Mesodermal cell (in vitro differentiated cells): ENCODE results near the gene C1QTNF3.

ENCODE experiments used
- H3K27ac ChIP-seq: 2 replicates; pipeline ENCODE4 v1.7.0; 2013; ENCODE audit warnings: mild to moderate bottlenecking, low read depth, low read length, moderate library complexity; ENCODE audit not compliant: severe bottlenecking
- H3K36me3 ChIP-seq: 2 replicates; pipeline ENCODE4 v1.7.1; 2013; ENCODE audit warnings: mild to moderate bottlenecking, low read length, moderate library complexity; ENCODE audit not compliant: control insufficient read depth, insufficient read depth
- H3K4me1 ChIP-seq: one replicate; pipeline ENCODE4 v1.7.1; 2013; ENCODE audit warnings: mild to moderate bottlenecking, low read length; ENCODE audit not compliant: insufficient read depth, control insufficient read depth, poor library complexity, severe bottlenecking
- H3K4me3 ChIP-seq: 2 replicates; pipeline ENCODE4 v1.7.0; 2013; ENCODE audit warnings: low read length, control low read depth, mild to moderate bottlenecking; ENCODE audit not compliant: insufficient read depth, poor library complexity, severe bottlenecking; ENCODE audit errors: extremely low read depth
- H3K9me3 ChIP-seq: 2 replicates; pipeline ENCODE4 v1.7.1; 2013; ENCODE audit warnings: mild to moderate bottlenecking, low read length, moderate library complexity; ENCODE audit not compliant: control insufficient read depth
- WGBS, 2 experiments: methylation state at CpG; one replicate each; pipeline ENCODE4 v1.1.5; 2013; ENCODE audit warnings: missing lambda C conversion rate in 2 of 2; ENCODE audit not compliant: insufficient coverage in 2 of 2; 5-methylcytosine and 5-hydroxymethylcytosine counted together

Gene C1QTNF3

DNA sequence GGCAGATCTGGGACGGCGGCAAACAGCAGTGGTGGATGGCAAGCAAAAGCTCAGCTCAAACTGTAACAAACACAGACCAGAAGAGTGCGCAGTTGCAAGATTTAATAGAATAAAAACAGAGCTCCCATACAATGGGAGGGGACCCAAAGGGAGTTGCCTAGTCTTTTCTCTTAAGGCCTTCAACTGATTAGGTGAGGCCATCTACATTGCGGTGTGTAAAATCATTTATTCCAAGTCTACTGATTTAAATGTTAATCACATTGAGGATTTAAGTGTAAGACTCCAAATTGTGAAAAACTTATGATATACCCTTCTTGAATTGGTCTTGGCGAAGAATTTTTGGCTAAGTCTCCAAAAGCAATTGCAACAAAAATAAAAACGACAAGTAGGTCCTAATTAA lies 21.6 kb upstream of the C1QTNF3 start:
- 94 to 100% methylated on average over 4 to 5 of the region's 6 CpGs for WGBS, 2 experiments
- Histone ChIP-seq H3K36me3 (no peaks in the 10 kb centered on the region), H3K9me3 (peaks cover 11% of the 10 kb centered on the region), H3K27ac (no peak overlapping the region), H3K4me3 (no peak overlapping the region), H3K4me1 (no peaks in the 10 kb centered on the region)

DNA sequence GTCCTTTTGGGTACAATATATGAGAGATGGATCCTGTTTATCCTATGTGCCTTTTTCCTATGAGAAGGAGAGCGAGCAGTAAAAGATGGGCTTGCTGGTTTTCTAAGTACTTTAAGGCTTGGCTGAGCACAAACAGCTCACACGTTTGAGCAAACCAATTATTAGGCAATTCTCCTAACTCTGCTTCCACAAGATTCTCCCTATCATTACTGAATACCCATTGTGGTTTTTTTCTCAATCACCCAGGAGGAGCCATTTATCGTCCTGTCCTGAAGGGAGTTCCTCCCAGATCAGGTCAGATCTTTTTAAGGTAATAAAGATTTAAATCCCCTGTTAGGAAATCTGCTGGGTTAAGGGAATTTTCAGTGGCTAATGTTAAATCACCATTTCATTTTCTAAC lies 19.4 kb upstream of the C1QTNF3 start:
- Histone ChIP-seq H3K36me3 (no peaks in the 10 kb centered on the region), H3K4me1 (no peaks in the 10 kb centered on the region), H3K9me3 (peaks cover 11% of the 10 kb centered on the region), H3K4me3 (no peak overlapping the region), H3K27ac (no peak overlapping the region)
- WGBS, 2 experiments = 86 to 91% methylated on average over 1 to 2 of the region's 3 CpGs

DNA sequence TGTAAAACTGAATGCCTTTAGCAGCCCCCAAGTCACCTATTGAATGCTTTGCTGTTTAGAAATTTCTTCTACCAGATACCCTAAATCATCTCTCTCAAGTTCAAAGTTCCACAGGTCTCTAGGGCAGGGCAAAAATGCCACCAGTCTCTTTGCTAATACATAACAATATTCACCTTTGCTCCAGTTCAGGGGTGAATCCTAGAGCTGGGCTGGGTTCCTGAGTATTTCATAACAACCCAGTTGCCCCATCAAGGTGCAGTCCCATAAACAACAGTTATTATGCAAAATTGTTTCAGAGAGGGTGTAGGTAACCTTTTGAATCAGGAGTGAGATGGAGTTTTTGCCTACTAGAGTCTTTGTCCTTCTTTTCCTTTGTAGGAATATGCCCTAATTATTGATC lies 19.0 kb upstream of the C1QTNF3 start:
- no peak overlapping the region for H3K4me3 ChIP-seq
- no peaks in the 10 kb centered on the region for H3K4me1 ChIP-seq
- no peak overlapping the region for H3K27ac ChIP-seq
- peaks cover 11% of the 10 kb centered on the region for H3K9me3 ChIP-seq
- no peaks in the 10 kb centered on the region for H3K36me3 ChIP-seq

DNA sequence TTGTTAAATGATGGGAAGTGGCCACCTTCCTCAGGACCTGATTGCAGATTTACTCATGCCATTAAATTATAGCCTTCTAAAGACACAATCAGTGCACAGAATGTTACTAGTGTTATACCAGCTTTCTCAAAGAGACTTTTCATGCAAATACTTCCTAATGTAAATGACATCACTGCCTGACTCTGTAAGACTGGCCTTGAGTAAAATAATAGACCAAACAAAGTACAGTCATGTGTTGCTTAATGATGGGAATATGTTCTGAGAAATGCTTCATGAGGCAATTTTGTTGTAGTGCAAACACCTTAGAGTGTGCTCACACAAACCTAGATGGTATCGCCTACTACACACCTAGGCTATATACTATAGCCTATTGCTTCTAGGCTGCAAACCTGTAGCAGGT lies 17.0 kb upstream of the C1QTNF3 start:
- no peaks in the 10 kb centered on the region for H3K36me3 ChIP-seq
- H3K4me3 ChIP-seq = no peak overlapping the region
- H3K27ac ChIP-seq = no peak overlapping the region
- WGBS, 2 experiments = no CpG with 5 or more reads among the region's 1 CpG
- H3K4me1 ChIP-seq = no peaks in the 10 kb centered on the region
- H3K9me3 ChIP-seq = peaks cover 9% of the 10 kb centered on the region

DNA sequence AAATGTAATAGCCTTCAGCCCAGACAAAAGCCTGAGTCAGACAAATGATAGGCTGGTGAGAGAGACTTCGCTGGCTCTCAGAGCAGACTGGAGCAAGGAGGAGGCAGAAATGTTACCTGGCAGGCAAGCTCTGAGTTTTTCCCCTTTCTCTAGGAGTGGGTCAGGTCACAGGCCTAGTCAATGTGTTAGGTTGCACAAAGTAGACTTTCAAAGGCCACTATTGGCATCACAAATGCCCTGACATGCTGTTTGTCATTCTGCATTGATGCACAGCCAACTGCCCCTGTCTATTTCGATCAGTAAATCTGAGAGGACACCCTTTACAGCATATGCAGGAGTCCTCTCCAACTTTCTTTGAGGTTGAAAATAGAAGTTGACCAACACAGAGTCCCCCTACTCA lies 15.5 kb upstream of the C1QTNF3 start:
- Histone ChIP-seq H3K36me3 (no peaks in the 10 kb centered on the region), H3K9me3 (peaks cover 8% of the 10 kb centered on the region), H3K4me1 (no peaks in the 10 kb centered on the region), H3K27ac (no peak overlapping the region), H3K4me3 (no peak overlapping the region)
- 78 to 100% methylated on average over 1 of the region's 2 CpGs for WGBS, 2 experiments

DNA sequence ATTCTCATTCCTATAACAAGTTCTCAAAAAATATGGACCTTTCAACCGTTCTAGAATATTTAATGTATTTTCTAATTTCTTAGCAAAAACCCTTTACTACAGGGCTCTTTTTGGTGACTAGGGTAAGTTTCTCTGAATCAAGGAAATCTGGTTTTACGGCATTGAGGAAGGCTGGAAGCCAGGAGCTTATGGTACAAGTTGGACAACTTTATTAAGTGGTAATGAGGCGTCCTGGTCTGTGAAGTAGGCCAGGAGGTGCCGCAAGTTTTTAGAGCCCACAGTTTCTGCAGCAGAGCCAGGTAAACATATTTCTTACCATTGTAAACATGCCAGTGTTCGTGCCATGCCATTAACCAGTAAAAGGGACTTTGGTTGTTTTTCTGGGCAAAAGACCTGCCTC lies 14.6 kb upstream of the C1QTNF3 start:
- no peak overlapping the region for H3K4me3 ChIP-seq
- H3K9me3 ChIP-seq = peaks cover 5% of the 10 kb centered on the region
- WGBS, 2 experiments = 90 to 100% methylated on average over 2 of the region's 5 CpGs
- peaks cover 8% of the 10 kb centered on the region for H3K4me1 ChIP-seq
- no peak overlapping the region for H3K27ac ChIP-seq
- no peaks in the 10 kb centered on the region for H3K36me3 ChIP-seq

DNA sequence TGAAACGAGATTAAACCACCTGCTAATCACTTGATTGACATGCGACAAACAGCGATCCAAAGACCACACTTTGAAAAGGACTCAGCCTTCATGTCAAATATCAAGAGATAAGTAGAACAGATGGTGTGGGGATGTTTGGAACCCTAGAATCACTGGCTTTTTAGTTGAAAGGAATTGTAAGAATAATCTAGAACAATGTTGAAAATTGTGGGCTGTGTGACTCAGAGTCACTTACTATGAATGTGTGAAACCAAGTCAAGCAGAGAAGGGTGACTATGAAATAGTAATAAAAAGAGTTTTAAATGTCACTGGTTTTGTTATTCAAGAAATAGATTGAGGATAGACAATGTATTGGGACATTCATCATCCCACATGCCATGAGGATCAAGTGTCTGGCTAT lies 14.1 kb upstream of the C1QTNF3 start:
- Histone ChIP-seq H3K27ac (no peak overlapping the region), H3K4me1 (peaks cover 10% of the 10 kb centered on the region), H3K4me3 (no peak overlapping the region), H3K9me3 (peaks cover 7% of the 10 kb centered on the region), H3K36me3 (no peaks in the 10 kb centered on the region)
- whole genome bisulfite sequencing, 2 experiments = 100% methylated on average over 3 of the region's 3 CpGs; no CpG with 5 or more reads in 1 of the 2 experiments

DNA sequence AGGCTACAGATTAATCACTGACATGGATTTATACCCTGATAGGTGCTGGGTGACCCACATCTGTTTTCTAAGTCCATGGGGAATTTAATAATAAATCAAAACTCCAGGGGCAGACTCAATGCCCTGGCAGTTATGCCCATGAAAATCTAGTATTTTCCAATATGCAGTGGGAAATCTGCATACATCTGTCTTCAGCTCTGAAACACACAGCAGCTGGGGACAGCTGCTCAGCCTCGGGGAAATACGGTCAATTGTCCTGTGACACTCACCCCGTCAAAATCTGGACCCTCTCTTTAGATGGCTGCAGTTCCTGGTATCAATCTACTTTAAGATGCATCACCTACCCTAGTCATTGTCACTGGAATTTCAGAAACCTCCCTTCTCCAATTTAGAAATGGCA lies 12.7 kb upstream of the C1QTNF3 start:
- 97% methylated on average over 3 of the region's 3 CpGs for WGBS, 2 experiments
- H3K9me3 ChIP-seq = peaks cover 2% of the 10 kb centered on the region
- H3K27ac ChIP-seq = no peak overlapping the region
- H3K4me1 ChIP-seq = peaks cover 10% of the 10 kb centered on the region
- no peaks in the 10 kb centered on the region for H3K36me3 ChIP-seq
- H3K4me3 ChIP-seq = no peak overlapping the region

DNA sequence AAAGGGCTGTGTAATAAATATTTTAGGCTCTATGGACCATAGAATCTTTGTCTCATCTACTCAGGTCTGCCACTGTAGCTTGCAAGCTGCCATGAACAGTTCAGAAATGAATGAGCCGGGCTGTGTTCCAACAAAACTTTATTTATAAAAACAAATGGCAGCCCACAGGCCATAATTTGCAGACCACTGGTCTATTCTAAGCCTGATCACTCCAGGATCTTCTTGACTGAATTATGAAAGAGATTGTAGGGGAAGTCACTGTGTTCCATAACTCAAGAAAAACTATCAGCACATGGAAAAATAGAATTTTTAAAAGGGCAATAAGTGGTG lies 11.4 kb upstream of the C1QTNF3 start:
- H3K9me3 ChIP-seq = peaks cover 2% of the 10 kb centered on the region
- H3K4me1 ChIP-seq = peaks cover 10% of the 10 kb centered on the region
- no CpG with 5 or more reads among the region's 1 CpG for WGBS, 2 experiments
- H3K27ac ChIP-seq = no peak overlapping the region
- no peak overlapping the region for H3K4me3 ChIP-seq
- no peaks in the 10 kb centered on the region for H3K36me3 ChIP-seq

DNA sequence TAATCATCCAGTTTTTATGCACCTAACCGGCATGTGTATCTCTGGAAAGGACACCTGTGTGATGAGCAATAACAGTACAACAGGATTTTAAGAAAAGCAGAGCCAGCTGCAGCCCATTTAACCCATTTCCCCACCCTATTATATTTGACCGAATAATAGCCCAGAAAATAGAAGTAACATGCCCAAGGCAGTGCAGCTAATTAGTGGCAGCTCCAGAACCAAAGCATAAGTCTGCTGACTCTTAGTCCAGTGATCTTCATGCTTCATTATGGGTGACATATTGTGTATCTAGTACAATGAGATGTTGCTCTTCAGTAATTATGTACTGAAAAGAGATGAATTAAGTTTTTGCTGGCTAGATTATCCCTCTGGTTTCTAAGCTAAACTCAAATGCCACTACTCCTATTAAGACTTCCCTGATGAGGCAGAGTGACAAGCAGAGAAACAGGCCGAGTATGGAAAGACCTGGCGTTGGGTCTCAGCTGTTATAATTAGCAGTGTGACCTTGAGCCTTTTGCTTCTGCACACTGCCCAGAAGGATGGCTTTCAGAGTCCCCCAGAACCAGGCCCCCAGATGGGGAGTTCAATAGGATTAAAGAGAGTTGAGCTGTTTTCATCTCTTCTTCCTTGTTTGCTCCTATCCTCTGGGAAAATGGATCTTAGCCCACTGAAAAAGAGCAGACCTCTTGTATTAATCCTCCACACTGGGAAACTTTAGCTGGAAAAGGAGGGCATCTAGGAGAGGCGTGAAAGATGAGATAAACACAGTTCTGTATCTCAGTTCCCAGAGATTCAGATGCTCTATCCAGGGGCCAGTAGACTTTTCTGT lies 10.8 kb upstream of the C1QTNF3 start:
- H3K9me3 ChIP-seq = peaks cover 2% of the 10 kb centered on the region
- 76 to 92% methylated on average over 3 of the region's 5 CpGs for WGBS, 2 experiments
- H3K4me3 ChIP-seq = no peak overlapping the region
- H3K4me1 ChIP-seq = peaks cover 10% of the 10 kb centered on the region
- H3K36me3 ChIP-seq = no peaks in the 10 kb centered on the region
- H3K27ac ChIP-seq = peak overlapping the region; percentile 20

DNA sequence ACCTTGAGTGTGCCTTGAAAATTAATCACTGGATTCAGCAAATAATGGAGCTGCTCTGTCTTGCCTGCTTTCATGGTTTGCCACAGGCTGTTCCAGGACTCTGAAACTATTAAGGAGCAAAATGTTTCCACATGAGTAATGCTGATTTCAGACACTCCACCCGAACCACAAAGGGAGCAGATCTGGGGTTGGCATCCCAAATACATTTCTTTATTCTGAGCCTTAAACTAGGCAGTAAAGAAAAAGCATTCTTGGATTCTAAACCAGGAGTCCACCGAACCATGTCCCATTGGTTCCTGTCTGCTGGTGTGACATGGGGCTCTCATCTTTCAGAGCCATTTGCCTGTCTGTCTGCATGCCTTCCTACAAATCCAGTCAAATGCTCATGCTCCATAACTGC lies 10.1 kb upstream of the C1QTNF3 start:
- WGBS, 2 experiments = 67 to 87% methylated on average over 2 of the region's 2 CpGs
- H3K4me3 ChIP-seq = no peak overlapping the region
- peaks cover 10% of the 10 kb centered on the region for H3K4me1 ChIP-seq
- peaks cover 2% of the 10 kb centered on the region for H3K9me3 ChIP-seq
- H3K27ac ChIP-seq = no peak overlapping the region
- no peaks in the 10 kb centered on the region for H3K36me3 ChIP-seq
